ENCODE data around the gene KIF5A. TPM values are rescaled to one million over a fixed set of nuclear protein-coding genes. Genes with fewer than 3 reads are reported as not detected.

KIF5A gene
- polyA plus RNA-seq, 3 donors: 0.01 TPM; not detected in 2

- no peak overlapping the region for H3K4me3 ChIP-seq (replicated peaks in 1 of 3; ENCODE audit: low read depth in 2 of 3, low read length in 3 of 3)
- no peak for DNase-seq
- H3K27ac ChIP-seq (ENCODE audit: low read depth in 1 of 2, low read length in 2 of 2): no peak overlapping the region
- no peaks in the 10 kb centered on the region for H4K20me1 ChIP-seq (ENCODE audit: insufficient read depth, low read length)
- H2AFZ ChIP-seq (ENCODE audit: insufficient read depth, low read depth, low read length, poor library complexity, severe bottlenecking): no peak overlapping the region
- H3K9ac ChIP-seq (ENCODE audit: insufficient read depth, low read length, poor library complexity, severe bottlenecking): no peak overlapping the region
- no peak overlapping the region for H3K27ac Mint-ChIP-seq
- H3K4me1 ChIP-seq (ENCODE audit: control insufficient read depth in 1 of 2, insufficient read depth in 2 of 2, low read length in 2 of 2): peaks cover 20 to 25% of the 10 kb centered on the region in 2 donors
- peaks cover 26% of the 10 kb centered on the region for H3K4me1 Mint-ChIP-seq
- peaks cover 0 to 5% of the 10 kb centered on the region in 2 donors for H3K9me3 ChIP-seq (replicated peaks in 1 of 2; ENCODE audit: control insufficient read depth in 1 of 2, insufficient read depth in 1 of 2, low read length in 2 of 2)
- H3K36me3 ChIP-seq (replicated peaks in 1 of 2; ENCODE audit: control insufficient read depth in 1 of 2, insufficient read depth in 2 of 2, low read length in 2 of 2): peaks cover 9 to 11% of the 10 kb centered on the region in 2 donors
- peaks cover 0 to 24% (median 3%) of the 10 kb centered on the region in 7 donors for H3K9me3 Mint-ChIP-seq
- peaks cover 56 to 66% (median 60%) of the 10 kb centered on the region in 3 donors for H3K27me3 Mint-ChIP-seq (ENCODE audit: low read depth in 3 of 3)
- H3K79me2 ChIP-seq (ENCODE audit: insufficient read depth, low read length): no peaks in the 10 kb centered on the region
- peaks cover 17 to 19% of the 10 kb centered on the region in 2 donors for H3K36me3 Mint-ChIP-seq
- H3K27me3 ChIP-seq (ENCODE audit: control insufficient read depth in 2 of 2, insufficient read depth in 2 of 2, low read length in 2 of 2): peaks cover 24 to 62% of the 10 kb centered on the region in 2 donors
- WGBS (ENCODE audit: insufficient coverage): no CpG with 5 or more reads among the region's 2 CpGs
- TF ChIP-seq CTCF (IDR thresholded peaks at IDR 0.05): no peak
- intact Hi-C loops (cut with micrococcal nuclease): no loop called here
- no peak overlapping the region for H3K4me3 Mint-ChIP-seq
- H3K4me2 ChIP-seq (replicated peaks; ENCODE audit: extremely low read depth, low read length, poor library complexity, severe bottlenecking): no peak overlapping the region
These were observed 56.6 kb downstream of the KIF5A start for GRCh38 chr12:57606399-57606798.

GRCh38 chr12:57606821-57607220 lies 57.0 kb downstream of the KIF5A start:
- Histone ChIP-seq H3K9ac (ENCODE audit: insufficient read depth, low read length, poor library complexity, severe bottlenecking) (no peak overlapping the region), H3K4me1 (ENCODE audit: control insufficient read depth in 1 of 2, insufficient read depth in 2 of 2, low read length in 2 of 2) (peaks cover 22 to 29% of the 10 kb centered on the region in 2 donors), H3K36me3 (replicated peaks in 1 of 2; ENCODE audit: control insufficient read depth in 1 of 2, insufficient read depth in 2 of 2, low read length in 2 of 2) (peaks cover 5 to 7% of the 10 kb centered on the region in 2 donors), H2AFZ (ENCODE audit: insufficient read depth, low read depth, low read length, poor library complexity, severe bottlenecking) (no peak overlapping the region), H3K79me2 (ENCODE audit: insufficient read depth, low read length) (no peaks in the 10 kb centered on the region), H3K27ac (ENCODE audit: low read depth in 1 of 2, low read length in 2 of 2) (no peak overlapping the region), H3K27me3 (ENCODE audit: control insufficient read depth in 2 of 2, insufficient read depth in 2 of 2, low read length in 2 of 2) (peaks cover 26 to 66% of the 10 kb centered on the region in 2 donors), H3K9me3 (replicated peaks in 1 of 2; ENCODE audit: control insufficient read depth in 1 of 2, insufficient read depth in 1 of 2, low read length in 2 of 2) (peaks cover 0 to 5% of the 10 kb centered on the region in 2 donors), H3K4me2 (replicated peaks; ENCODE audit: extremely low read depth, low read length, poor library complexity, severe bottlenecking) (no peak overlapping the region), H4K20me1 (ENCODE audit: insufficient read depth, low read length) (no peaks in the 10 kb centered on the region), H3K4me3 (replicated peaks in 1 of 3; ENCODE audit: low read depth in 2 of 3, low read length in 3 of 3) (no peak overlapping the region)
- Mint-ChIP-seq H3K27me3 (ENCODE audit: low read depth in 3 of 3) (peaks cover 57 to 68% (median 63%) of the 10 kb centered on the region in 3 donors), H3K36me3 (peaks cover 13 to 14% of the 10 kb centered on the region in 2 donors), H3K4me3 (no peak overlapping the region), H3K9me3 (peaks cover 0 to 25% (median 3%) of the 10 kb centered on the region in 7 donors), H3K4me1 (peaks cover 27% of the 10 kb centered on the region), H3K27ac (no peak overlapping the region)
- DNase-seq: no peak
- no peak for TF ChIP-seq CTCF (IDR thresholded peaks at IDR 0.05)
- intact Hi-C loops (cut with micrococcal nuclease): no loop called here
- WGBS (ENCODE audit: insufficient coverage): 76% methylated on average over 3 of the region's 11 CpGs

All from CD14-positive monocyte (primary cell).